Measurements from ENCODE around the gene DHX34. TPM values are rescaled to one million over a fixed set of nuclear protein-coding genes. Genes with fewer than 3 reads are reported as not detected.

DHX34 gene
- total RNA-seq, 2 donors from 2014 or later = 5.1 to 8.2 TPM

DNA sequence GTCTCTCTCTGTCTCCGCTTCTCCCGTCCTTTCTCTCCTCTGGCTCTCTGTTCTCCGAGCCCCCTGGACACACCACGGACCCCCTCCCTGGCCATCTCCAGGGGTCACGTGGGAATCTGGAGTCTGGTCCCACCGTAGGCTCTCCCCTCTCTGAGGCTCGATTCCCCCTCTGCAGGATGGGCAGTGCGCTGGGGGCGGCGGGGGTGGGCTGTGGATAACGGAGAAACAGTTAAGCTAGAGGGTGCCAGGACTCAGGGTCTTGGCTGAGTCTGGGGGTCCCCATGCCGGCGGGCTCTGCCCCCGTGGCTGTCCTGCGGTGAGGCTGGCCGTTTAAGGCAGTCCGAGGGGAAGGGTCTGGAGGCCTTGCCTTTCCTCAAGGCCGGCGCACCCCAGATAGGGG lies 70.7 kb downstream of the DHX34 start:
- no peak overlapping the region for H3K27ac ChIP-seq
- TF ChIP-seq, protein P1, sequence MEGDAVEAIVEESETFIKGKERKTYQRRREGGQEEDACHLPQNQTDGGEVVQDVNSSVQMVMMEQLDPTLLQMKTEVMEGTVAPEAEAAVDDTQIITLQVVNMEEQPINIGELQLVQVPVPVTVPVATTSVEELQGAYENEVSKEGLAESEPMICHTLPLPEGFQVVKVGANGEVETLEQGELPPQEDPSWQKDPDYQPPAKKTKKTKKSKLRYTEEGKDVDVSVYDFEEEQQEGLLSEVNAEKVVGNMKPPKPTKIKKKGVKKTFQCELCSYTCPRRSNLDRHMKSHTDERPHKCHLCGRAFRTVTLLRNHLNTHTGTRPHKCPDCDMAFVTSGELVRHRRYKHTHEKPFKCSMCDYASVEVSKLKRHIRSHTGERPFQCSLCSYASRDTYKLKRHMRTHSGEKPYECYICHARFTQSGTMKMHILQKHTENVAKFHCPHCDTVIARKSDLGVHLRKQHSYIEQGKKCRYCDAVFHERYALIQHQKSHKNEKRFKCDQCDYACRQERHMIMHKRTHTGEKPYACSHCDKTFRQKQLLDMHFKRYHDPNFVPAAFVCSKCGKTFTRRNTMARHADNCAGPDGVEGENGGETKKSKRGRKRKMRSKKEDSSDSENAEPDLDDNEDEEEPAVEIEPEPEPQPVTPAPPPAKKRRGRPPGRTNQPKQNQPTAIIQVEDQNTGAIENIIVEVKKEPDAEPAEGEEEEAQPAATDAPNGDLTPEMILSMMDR (IDR thresholded peaks at IDR 0.05) = no peak
- H3K4me1 ChIP-seq = peaks cover 0 to 29% of the 10 kb centered on the region in 2 donors
- H3K4me3 ChIP-seq = no peak overlapping the region
- no peaks in the 10 kb centered on the region for H3K9me3 ChIP-seq
- DNase-seq (ENCODE audit: low spot score) = no peak
- no peaks in the 10 kb centered on the region for H3K36me3 ChIP-seq
- H3K27me3 ChIP-seq = peaks cover 19 to 35% of the 10 kb centered on the region in 2 donors

DNA sequence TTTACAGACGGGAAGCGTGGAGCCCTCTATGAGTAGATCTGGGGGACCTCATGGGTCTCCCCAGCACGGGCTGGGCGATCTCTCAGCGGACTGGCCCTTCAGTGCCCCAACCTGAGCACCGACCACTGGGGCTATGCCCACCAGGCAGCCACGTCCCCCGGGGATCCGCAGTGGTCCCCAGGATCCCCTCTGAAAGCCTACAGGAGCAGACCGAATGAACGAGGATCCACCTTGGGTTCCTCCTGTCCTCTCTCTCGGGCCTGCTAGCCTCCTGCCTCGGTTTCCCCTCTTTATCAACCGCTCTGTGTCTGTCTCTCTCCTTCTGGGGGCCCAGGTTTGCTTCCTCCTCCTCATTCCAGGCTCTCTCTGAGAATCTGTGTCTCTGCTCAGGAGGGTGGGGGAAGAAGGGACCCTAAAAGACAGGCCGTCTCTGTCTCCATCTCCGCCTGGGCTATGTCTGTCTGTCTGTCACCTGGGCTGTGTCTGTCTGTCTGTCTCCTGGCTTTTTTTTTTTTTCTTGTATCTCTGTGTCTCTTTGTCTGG lies 72.2 kb downstream of the DHX34 start:
- H3K36me3 ChIP-seq = no peaks in the 10 kb centered on the region
- H3K4me1 ChIP-seq = peaks cover 0 to 29% of the 10 kb centered on the region in 2 donors
- H3K27me3 ChIP-seq = peaks cover 19 to 35% of the 10 kb centered on the region in 2 donors

DNA sequence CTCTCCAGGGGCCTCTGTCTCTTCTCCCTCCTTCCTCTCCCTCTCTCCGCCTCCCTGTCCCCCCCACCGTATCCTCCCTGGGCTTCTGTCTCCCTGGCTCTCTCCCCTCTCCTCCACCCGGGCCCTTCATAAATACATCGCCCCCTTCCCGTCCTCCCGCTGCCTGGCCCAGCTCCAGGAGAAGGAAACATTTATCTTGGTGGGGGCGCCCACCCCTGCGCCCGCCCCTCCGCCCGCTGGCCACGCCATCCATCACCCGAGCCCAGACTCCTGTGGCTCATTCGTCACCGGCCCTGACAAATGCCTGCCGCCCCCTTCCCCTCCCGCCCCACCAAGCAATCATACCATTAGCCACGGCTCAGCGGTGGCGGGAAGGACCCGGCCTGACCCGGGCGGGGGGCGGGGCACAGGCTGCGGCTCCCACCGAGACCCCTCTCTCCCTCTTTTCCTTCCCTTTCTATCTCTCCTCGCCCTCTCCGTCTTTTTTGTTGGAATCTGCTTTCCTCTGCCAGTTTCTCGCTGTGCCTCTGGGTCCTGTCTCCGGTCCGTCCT lies 72.8 kb downstream of the DHX34 start:
- Histone ChIP-seq H3K27me3 (peaks cover 19 to 35% of the 10 kb centered on the region in 2 donors), H3K36me3 (no peaks in the 10 kb centered on the region)

More for the DNA sequence above, 72.2 kb downstream of the DHX34 start:
- DNase-seq (ENCODE audit: low spot score) = no peak
- no peak overlapping the region for H3K27ac ChIP-seq
- no peaks in the 10 kb centered on the region for H3K9me3 ChIP-seq
- no peak overlapping the region for H3K4me3 ChIP-seq
- TF ChIP-seq, protein P1 (IDR thresholded peaks at IDR 0.05) = no peak

DNA sequence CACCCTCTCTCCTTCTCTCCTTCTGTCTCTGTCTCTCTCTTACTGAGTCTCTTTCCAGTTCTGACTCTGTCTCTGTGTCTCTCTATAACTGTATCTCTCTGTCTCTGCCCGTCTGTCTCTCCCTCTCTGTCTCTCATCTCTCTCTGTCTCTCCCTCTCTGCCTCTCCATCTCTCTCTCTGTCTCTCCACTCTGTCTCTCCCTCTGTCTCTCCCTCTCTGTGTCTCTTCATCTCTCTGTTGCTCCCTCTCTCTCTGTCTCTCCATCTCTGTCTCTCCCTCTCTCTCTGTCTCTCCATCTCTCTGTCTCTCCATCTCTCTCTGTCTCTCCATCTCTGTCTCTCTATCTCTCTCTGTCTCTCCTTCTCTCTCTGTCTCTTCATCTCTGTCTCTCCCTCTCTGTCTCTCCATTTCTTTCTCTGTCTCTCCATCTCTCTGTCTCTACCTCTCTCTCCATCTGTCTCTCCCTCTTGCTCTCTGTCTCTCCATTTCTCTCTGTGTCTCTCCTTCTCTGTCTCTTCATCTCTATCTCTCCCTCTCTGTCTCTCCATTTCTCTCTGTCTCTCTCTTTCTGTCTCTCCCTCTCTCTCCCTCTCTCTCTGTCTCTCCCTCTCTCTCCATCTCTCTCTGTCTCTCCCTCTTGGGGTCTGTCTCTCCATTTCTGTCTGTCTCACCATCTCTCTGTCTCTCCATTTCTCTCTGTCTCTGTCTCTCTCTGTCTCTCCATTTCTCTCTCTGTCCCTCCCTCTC lies 73.5 kb downstream of the DHX34 start:
- Histone ChIP-seq H3K27me3 (peaks cover 19 to 35% of the 10 kb centered on the region in 2 donors), H3K36me3 (no peaks in the 10 kb centered on the region), H3K27ac (no peak overlapping the region), H3K4me3 (no peak overlapping the region), H3K9me3 (no peaks in the 10 kb centered on the region), H3K4me1 (peaks cover 0 to 29% of the 10 kb centered on the region in 2 donors)
- TF ChIP-seq, protein P1 (IDR thresholded peaks at IDR 0.05) = no peak
- no peak for DNase-seq (ENCODE audit: low spot score)

More for the DNA sequence above, 72.8 kb downstream of the DHX34 start:
- Histone ChIP-seq H3K9me3 (no peaks in the 10 kb centered on the region), H3K4me3 (no peak overlapping the region), H3K4me1 (peaks cover 0 to 29% of the 10 kb centered on the region in 2 donors), H3K27ac (no peak overlapping the region)
- TF ChIP-seq, protein P1 (IDR thresholded peaks at IDR 0.05) = no peak
- DNase-seq (ENCODE audit: low spot score) = no peak

DNA sequence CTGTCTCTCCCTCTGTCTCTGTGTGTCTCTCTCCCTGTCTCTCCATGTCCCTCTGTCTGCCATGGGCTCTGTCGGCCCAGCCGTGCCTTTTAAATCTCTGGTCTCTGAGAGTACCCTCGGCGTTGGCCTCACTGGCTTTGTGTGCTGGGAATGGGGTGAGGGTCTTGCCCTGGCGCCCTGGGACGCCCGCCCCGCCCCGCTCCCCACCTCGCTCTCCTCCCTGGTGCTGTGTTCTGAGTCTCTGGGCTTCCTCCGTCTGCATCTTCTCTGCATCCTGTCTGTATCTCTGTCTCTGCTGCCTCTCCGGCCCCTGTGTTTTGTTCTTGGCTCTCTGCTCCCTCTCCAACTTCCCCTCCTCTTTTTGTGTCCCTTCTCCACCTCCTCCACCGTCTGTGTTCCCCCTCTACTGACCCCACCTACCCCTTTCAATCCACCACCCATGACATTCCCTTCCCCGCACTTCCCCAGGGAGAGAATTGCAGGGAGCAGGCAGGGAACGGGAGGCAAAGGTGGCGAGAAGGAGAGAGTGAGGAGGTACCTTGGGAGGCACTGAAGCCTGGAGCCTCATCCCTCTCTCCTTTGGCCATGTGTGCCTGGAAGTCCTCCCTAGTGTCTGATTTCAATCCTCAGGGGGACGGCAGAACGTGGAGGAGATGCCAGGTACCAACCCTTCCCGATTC lies 74.2 kb downstream of the DHX34 start:
- no peak overlapping the region for H3K27ac ChIP-seq
- no peak for DNase-seq (ENCODE audit: low spot score)
- TF ChIP-seq, protein P1 (IDR thresholded peaks at IDR 0.05) = no peak
- no peak overlapping the region for H3K4me3 ChIP-seq
- no peaks in the 10 kb centered on the region for H3K36me3 ChIP-seq
- H3K9me3 ChIP-seq = no peaks in the 10 kb centered on the region
- H3K27me3 ChIP-seq = peaks cover 19 to 28% of the 10 kb centered on the region in 2 donors
- H3K4me1 ChIP-seq = peaks cover 0 to 29% of the 10 kb centered on the region in 2 donors

Data from right atrium auricular region (tissue), 2 donors.